Gastrocnemius medialis (tissue), 4 donors: ENCODE results near the gene AGK. TPM values are rescaled to one million over a fixed set of nuclear protein-coding genes. Genes with fewer than 3 reads are reported as not detected.
"Not testable (repeated sequence)": the region's sequence is repeated elsewhere in the genome, so short reads cannot be mapped to it uniquely, and the experiment has no call there.

Experiments used
- ATAC-seq, 2 donors: fragments of 150-250 bp; one replicate each; pipeline ENCODE4 v1.9.1; 2016
- DNase-seq, 2 donors: peaks; one replicate each; pipeline ENCODE4 v3.0.0-alpha.2; 2019
- H3K27ac ChIP-seq, 4 donors: fragments of 200-600 bp; sonication (generic); 1 replicate in 1 of 4; 2 replicates in 3 of 4; pipeline ENCODE4 v1.5.1; 2016 to 2018; ENCODE audit warnings: mild to moderate bottlenecking in 2 of 4, moderate library complexity in 1 of 4
- H3K27me3 ChIP-seq, 3 donors: fragments of 200-600 bp; sonication (generic) in 2 of 3; 1 replicate in 1 of 3; 2 replicates in 2 of 3; pipeline versions ENCODE4 v1.5.1 to v1.6.0; 2016 to 2019; ENCODE audit warnings: mild to moderate bottlenecking in 1 of 3, moderate library complexity in 1 of 3
- H3K36me3 ChIP-seq, 2 donors: fragments of 200-600 bp; sonication (generic) in 1 of 2; one replicate each; pipeline ENCODE4 v1.5.1; 2017 to 2018
- H3K4me1 ChIP-seq, 2 donors: fragments of 200-600 bp; sonication (generic) in 1 of 2; one replicate each; pipeline ENCODE4 v1.5.1; 2016 to 2017; ENCODE audit warnings: mild to moderate bottlenecking in 2 of 2
- H3K4me3 ChIP-seq, 4 donors: fragments of 200-600 bp; sonication (generic) in 3 of 4; 1 replicate in 1 of 4; 2 replicates in 3 of 4; pipeline ENCODE4 v1.5.1; 2016 to 2019; ENCODE audit warnings: mild to moderate bottlenecking in 2 of 4
- H3K9me3 ChIP-seq, 3 donors: fragments of 200-600 bp; sonication (generic) in 2 of 3; 1 replicate in 1 of 3; 2 replicates in 2 of 3; pipeline ENCODE4 v1.5.1; 2016 to 2019
- CTCF ChIP-seq, 5 experiments: fragments of 450-650 bp in 3 of 5; fragments of 200-600 bp in 2 of 5; sonication (generic) in 2 of 5; IDR thresholded peaks in 4 of 5; conservative IDR thresholded peaks in 1 of 5; 1 replicate in 4 of 5; 2 replicates in 1 of 5; pipeline ENCODE4 v1.5.1; 2016 to 2019; ENCODE audit warnings: antibody characterized with exemption in 5 of 5, mild to moderate bottlenecking in 3 of 5, moderate library complexity in 3 of 5
- POLR2A ChIP-seq, 2 donors: fragments of 450-650 bp; IDR thresholded peaks; one replicate each; pipeline ENCODE4 v1.6.1; 2017; ENCODE audit warnings: antibody characterized with exemption in 2 of 2, mild to moderate bottlenecking in 2 of 2, moderate library complexity in 2 of 2
- in situ Hi-C, 4 donors: fragments of 200-750 bp; cut with MboI; loops; one replicate each; pipeline versions ENCODE4 v1.15.0 to v1.8.0; 2017; ENCODE audit warnings: low sequenced_read_pairs in 4 of 4
- intact Hi-C: fragments of 100-400 bp; cut with DNase I; formaldehyde crosslinking; loops from one replicate; pipeline ENCODE4 v1.15.1; 2023; ENCODE audit warnings: low total_unique reads
- total RNA-seq, 4 donors: library from RNA; depleted of rRNA; stranded (reverse); fragments of >200 nt; gene quantifications; one replicate each; pipeline versions ENCODE4 v1.1.0 to v1.2.3, GENCODE V29; 2016

The AGK gene
- total RNA-seq, 4 donors from 2014 or later, result 6.5 to 17.1 (median 11.5) TPM

- Histone ChIP-seq H3K27me3 (no peaks in the 10 kb centered on the region), H3K4me3 (no peak overlapping the region), H3K36me3 (peaks cover 0 to 22% of the 10 kb centered on the region in 2 donors), H3K27ac (no peak overlapping the region), H3K9me3 (no peaks in the 10 kb centered on the region), H3K4me1 (peaks cover 2 to 10% of the 10 kb centered on the region in 2 donors)
- TF ChIP-seq POLR2A (IDR thresholded peaks at IDR 0.05) (no peak), CTCF (IDR thresholded peaks at IDR 0.05 in 4 of 5, conservative IDR thresholded peaks at IDR 0.05 in 1 of 5) (no peak)
- no peak for ATAC-seq
- in situ Hi-C loops, result no loop called here
- intact Hi-C loops, result no loop called here
- no peak for DNase-seq
These were observed 134.9 kb downstream of the AGK start for GRCh38 chr7:141686074-141686473.

- no peak for DNase-seq
- intact Hi-C loops, result no loop called here
- Histone ChIP-seq H3K4me3 (no peak overlapping the region), H3K27ac (no peak overlapping the region), H3K4me1 (peaks cover 5 to 10% of the 10 kb centered on the region in 2 donors), H3K27me3 (no peaks in the 10 kb centered on the region), H3K36me3 (peaks cover 0 to 22% of the 10 kb centered on the region in 2 donors), H3K9me3 (no peaks in the 10 kb centered on the region)
- no peak for ATAC-seq
- TF ChIP-seq POLR2A (IDR thresholded peaks at IDR 0.05) (no peak), CTCF (IDR thresholded peaks at IDR 0.05 in 4 of 5, conservative IDR thresholded peaks at IDR 0.05 in 1 of 5) (no peak)
- in situ Hi-C loops, result no loop called here
These were observed 135.5 kb downstream of the AGK start for GRCh38 chr7:141686670-141687069.

GRCh38 chr7:141688043-141688442 lies 136.8 kb downstream of the AGK start:
- Histone ChIP-seq H3K4me1 (peaks cover 5 to 10% of the 10 kb centered on the region in 2 donors), H3K27me3 (no peaks in the 10 kb centered on the region), H3K36me3 (peaks cover 0 to 15% of the 10 kb centered on the region in 2 donors), H3K27ac (no peak overlapping the region), H3K9me3 (no peaks in the 10 kb centered on the region), H3K4me3 (no peak overlapping the region)
- in situ Hi-C loops, result no loop called here
- ATAC-seq (no peak), DNase-seq (no peak)
- TF ChIP-seq POLR2A (IDR thresholded peaks at IDR 0.05) (no peak), CTCF (IDR thresholded peaks at IDR 0.05 in 4 of 5, conservative IDR thresholded peaks at IDR 0.05 in 1 of 5) (no peak)
- intact Hi-C loops, result no loop called here

- H3K36me3 ChIP-seq, in situ Hi-C loops, H3K9me3 ChIP-seq, DNase-seq, H3K27me3 ChIP-seq, H3K4me3 ChIP-seq, ATAC-seq, H3K27ac ChIP-seq, H3K4me1 ChIP-seq, intact Hi-C loops: not testable (repeated sequence)
These were observed 138.0 kb downstream of the AGK start for GRCh38 chr7:141689072-141689825.

GRCh38 chr7:141691540-141691939 lies 140.3 kb downstream of the AGK start:
- H3K9me3 ChIP-seq, result no peaks in the 10 kb centered on the region
- TF ChIP-seq POLR2A (IDR thresholded peaks at IDR 0.05) (no peak), CTCF (IDR thresholded peaks at IDR 0.05 in 4 of 5, conservative IDR thresholded peaks at IDR 0.05 in 1 of 5) (no peak)
- in situ Hi-C loops, result no loop called here
- no peak for ATAC-seq
- H3K4me3 ChIP-seq, result no peak overlapping the region
- H3K36me3 ChIP-seq, result no peaks in the 10 kb centered on the region
- intact Hi-C loops, result no loop called here
- H3K27me3 ChIP-seq, result no peaks in the 10 kb centered on the region
- peaks cover 4 to 7% of the 10 kb centered on the region in 2 donors for H3K4me1 ChIP-seq
- no peak overlapping the region for H3K27ac ChIP-seq
- no peak for DNase-seq
